Measurements from ENCODE around the gene IL20RB.
A peak's percentile ranks its signal among the peaks of the same experiment; 100 is the strongest.

Gene IL20RB

GRCh38 chr3:136957751-136958288, at the start of gene IL20RB:
Gene IL20RB (plus strand): TSS chr3:136957983. CDS start chr3:136958114, 131 bp downstream.
- no peak for DNase-seq (ENCODE audit: insufficient read length, low spot score)
- FAIRE-seq = no peak

GRCh38 chr3:136908297-136908696, 49.5 kb upstream of the IL20RB start:
- no peak for FAIRE-seq

GRCh38 chr3:136909187-136909586, 48.6 kb upstream of the IL20RB start:
- DNase-seq (ENCODE audit: insufficient read length, low spot score) (no peak), FAIRE-seq (peak; percentile 69)

More at GRCh38 chr3:136908297-136908696, 49.5 kb upstream of the IL20RB start:
- DNase-seq (ENCODE audit: insufficient read length, low spot score) = no peak

- DNase-seq (ENCODE audit: insufficient read length, low spot score) = no peak
- no peak for FAIRE-seq
These were observed 47.1 kb upstream of the IL20RB start for GRCh38 chr3:136910697-136911096.

GRCh38 chr3:136913168-136913567, 44.6 kb upstream of the IL20RB start:
- no peak for FAIRE-seq
- no peak for DNase-seq (ENCODE audit: insufficient read length, low spot score)

- FAIRE-seq (no peak), DNase-seq (ENCODE audit: insufficient read length, low spot score) (no peak)
These were observed 43.0 kb upstream of the IL20RB start for GRCh38 chr3:136914739-136915138.

- FAIRE-seq = no peak
These were observed 41.6 kb upstream of the IL20RB start for GRCh38 chr3:136916223-136916622.

GRCh38 chr3:136919799-136920580, 37.8 kb upstream of the IL20RB start:
- FAIRE-seq = peak; percentile 90

More at GRCh38 chr3:136916223-136916622, 41.6 kb upstream of the IL20RB start:
- DNase-seq (ENCODE audit: insufficient read length, low spot score) = no peak

GRCh38 chr3:136920904-136921611, 36.7 kb upstream of the IL20RB start:
- FAIRE-seq = peak; percentile 78
- DNase-seq (ENCODE audit: insufficient read length, low spot score) = no peak

More at GRCh38 chr3:136919799-136920580, 37.8 kb upstream of the IL20RB start:
- no peak for DNase-seq (ENCODE audit: insufficient read length, low spot score)

GRCh38 chr3:136925425-136926190, 32.2 kb upstream of the IL20RB start:
- DNase-seq (ENCODE audit: insufficient read length, low spot score) (no peak), FAIRE-seq (peak; percentile 40)

- FAIRE-seq (no peak), DNase-seq (ENCODE audit: insufficient read length, low spot score) (no peak)
These were observed 29.5 kb upstream of the IL20RB start for GRCh38 chr3:136928240-136928639.

GRCh38 chr3:136929977-136930670, 27.7 kb upstream of the IL20RB start:
- FAIRE-seq = peak; percentile 45
- DNase-seq (ENCODE audit: insufficient read length, low spot score) = no peak

GRCh38 chr3:136931606-136932005, 26.2 kb upstream of the IL20RB start:
- DNase-seq (ENCODE audit: insufficient read length, low spot score) (no peak), FAIRE-seq (no peak)

GRCh38 chr3:136932523-136932922, 25.3 kb upstream of the IL20RB start:
- no peak for DNase-seq (ENCODE audit: insufficient read length, low spot score)

GRCh38 chr3:136932978-136933772, 24.6 kb upstream of the IL20RB start:
- FAIRE-seq = peak; percentile 57
- DNase-seq (ENCODE audit: insufficient read length, low spot score) = no peak

More at GRCh38 chr3:136932523-136932922, 25.3 kb upstream of the IL20RB start:
- FAIRE-seq = no peak

- no peak for DNase-seq (ENCODE audit: insufficient read length, low spot score)
- no peak for FAIRE-seq
These were observed 20.6 kb upstream of the IL20RB start for GRCh38 chr3:136937175-136937574.

GRCh38 chr3:136937851-136938250, 19.9 kb upstream of the IL20RB start:
- DNase-seq (ENCODE audit: insufficient read length, low spot score) (no peak), FAIRE-seq (no peak)

GRCh38 chr3:136938334-136938733, 19.4 kb upstream of the IL20RB start:
- FAIRE-seq (no peak), DNase-seq (ENCODE audit: insufficient read length, low spot score) (no peak)

- DNase-seq (ENCODE audit: insufficient read length, low spot score) = no peak
- FAIRE-seq = peak; percentile 85
These were observed 18.3 kb upstream of the IL20RB start for GRCh38 chr3:136939489-136939888.

Data from GM19239 (cell line).